Hepatocyte (in vitro differentiated cells): ENCODE measurements around the gene DIS3L2.

ENCODE experiments used
- EZH2 ChIP-seq: fragments of 200-600 bp; sonication (generic); IDR thresholded peaks from 2 replicates; pipeline ENCODE4 v1.6.1; 2016; ENCODE audit warnings: antibody characterized with exemption, mild to moderate bottlenecking, borderline replicate concordance
- EZH2phosphoT487 ChIP-seq: fragments of 200-600 bp; sonication (generic); IDR thresholded peaks from one replicate; pipeline ENCODE4 v1.6.1; 2018; ENCODE audit warnings: antibody characterized with exemption, mild to moderate bottlenecking, low read depth, moderate library complexity; ENCODE audit not compliant: unreplicated experiment, severe bottlenecking

GRCh38 chr2:232276084-232276732 is 314.7 kb downstream of the DIS3L2 start:
- TF ChIP-seq EZH2phosphoT487: no peak
- TF ChIP-seq EZH2: no peak
